ENCODE measurements around the gene RPH3AL.
"Not testable (repeated sequence)": the region's sequence is repeated elsewhere in the genome, so short reads cannot be mapped to it uniquely, and the experiment has no call there.

RPH3AL gene

DNA sequence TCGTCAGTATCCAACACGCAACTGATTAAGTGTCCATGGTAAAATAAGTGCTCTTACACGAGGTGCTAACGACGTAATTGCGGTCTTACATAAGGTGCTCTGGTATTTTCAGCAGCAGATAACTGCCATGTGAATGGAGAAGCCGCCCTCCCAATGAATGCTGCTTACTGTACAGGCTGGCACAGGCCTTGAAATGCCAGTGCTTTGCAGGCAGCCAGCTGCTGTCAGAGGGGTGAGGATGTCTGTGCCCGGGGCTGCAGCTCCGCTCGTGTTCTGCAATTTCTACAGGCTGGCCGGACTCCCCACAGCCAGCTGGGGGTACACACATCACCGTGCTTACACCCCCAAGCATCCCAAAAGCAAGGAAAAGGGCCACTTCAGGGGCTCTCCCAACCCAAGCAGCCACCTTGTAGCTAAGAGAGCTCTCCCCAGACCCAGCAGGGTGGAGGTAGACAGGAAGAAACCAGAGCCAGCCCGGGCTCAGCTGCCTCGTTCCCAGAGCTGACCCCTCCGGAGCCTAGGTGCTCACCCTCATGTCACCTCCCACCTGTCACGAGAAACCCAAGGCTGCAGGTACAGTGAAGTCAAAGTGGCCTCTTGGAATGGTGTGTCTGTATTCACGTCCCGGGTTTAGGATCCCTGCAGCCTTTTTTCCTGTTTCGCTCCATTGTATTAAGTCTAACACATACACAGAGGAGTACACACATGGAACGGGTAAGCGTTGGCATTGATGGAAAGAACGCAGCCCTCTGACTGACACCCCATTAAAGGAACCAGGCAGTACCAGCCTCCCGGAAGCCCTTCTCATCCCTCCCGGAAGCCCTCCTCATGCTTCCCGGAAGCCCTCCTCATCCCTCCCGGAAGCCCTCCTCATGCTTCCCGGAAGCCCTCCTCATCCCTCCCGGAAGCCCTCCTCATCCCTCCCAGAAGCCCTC is 27.2 kb upstream of the RPH3AL start:
- DNase-seq (ENCODE audit: low spot score), result no peak

DNA sequence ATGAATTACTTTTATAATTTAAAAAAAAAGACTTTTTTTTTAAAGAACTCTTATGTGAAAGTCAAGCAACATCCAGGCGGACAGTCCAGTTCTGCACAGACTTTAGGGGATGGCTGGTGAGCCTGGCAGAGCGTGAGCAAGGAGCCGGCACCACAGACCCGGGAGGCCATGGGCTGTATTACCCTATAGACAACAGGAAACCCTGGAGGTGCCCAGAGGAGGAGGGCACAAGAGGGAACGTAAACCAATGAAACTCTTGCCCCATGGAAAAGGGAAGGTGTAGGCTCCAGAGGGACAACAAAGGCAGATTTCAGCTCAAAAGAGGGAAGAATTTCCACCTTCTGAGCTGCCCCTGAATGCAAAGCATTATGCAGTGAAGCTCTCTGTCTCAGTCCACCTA is 25.5 kb upstream of the RPH3AL start:
- DNase-seq (ENCODE audit: low spot score), result no peak

DNA sequence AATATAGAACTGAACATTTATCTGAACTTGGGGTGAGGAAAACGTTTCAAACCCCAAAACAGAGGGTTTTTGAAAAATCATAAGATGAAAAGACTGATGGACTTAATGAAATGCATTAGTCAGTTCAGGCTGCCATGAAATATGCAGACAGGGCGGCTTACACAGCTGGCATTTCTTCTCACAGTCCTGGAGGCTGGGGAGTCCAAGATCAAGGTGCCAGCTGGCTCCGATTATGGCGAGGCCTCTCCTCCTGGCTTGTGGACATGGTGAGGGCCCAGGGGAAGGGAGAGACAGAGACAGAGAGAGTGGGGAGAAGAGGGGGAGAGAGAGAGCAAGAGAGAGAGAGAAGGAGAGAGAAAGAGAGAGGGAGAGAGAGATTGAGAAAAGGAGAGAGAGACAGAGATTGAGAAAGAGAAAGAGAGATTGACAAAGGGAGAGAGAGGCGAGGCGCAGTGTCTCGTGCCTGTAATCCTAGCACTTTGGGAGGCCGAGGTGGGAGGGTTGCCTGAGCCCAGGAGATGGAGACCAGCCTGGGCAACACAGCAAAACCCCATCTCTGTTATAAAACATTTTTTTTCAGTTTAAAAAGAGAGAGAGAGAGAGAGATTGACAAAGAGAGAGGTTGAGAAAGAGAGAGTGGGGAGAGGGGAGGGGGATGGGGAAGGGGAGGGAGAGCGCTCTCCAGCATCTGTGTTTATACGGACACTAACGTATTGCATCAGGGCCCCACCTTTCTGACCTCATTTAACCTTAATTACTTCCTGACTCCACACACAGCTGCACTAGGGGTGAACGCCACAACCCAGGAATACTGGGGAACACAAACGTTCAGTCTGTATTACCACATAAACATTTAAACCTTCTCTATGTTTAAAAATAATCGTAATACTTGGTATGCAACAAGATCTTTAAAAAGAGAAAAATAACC is 24.6 kb upstream of the RPH3AL start:
- DNase-seq (ENCODE audit: low spot score), result no peak

DNA sequence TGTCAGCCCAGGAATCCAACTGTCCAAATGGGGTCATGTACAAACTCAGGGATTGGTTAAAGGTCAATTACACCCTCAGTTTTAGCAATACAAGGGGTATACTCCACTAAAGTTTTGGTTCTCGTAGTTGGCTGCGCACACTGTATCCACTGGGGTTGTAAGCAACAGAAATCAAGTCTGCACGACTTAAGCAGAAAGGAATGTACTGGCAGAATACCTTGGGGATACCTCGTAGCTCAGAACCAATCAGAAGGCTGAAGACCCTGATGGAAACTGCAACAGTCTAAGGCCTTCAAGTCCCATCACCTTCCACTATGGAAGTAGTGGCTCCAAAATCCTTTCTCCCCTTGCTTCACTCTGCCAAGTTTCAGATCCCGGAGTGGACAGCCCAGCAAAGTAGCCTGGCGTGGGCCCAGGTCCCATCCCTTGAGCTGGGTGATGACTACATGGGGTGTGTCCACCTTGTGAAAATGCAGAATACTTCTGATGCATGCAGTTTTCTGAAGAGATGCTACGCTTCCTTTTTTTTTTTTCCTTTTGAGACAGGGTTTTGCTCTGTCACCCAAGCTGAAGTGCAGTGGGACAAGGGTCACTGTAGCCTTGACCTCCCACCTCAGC is 21.1 kb upstream of the RPH3AL start:
- no peak for DNase-seq (ENCODE audit: low spot score)

DNA sequence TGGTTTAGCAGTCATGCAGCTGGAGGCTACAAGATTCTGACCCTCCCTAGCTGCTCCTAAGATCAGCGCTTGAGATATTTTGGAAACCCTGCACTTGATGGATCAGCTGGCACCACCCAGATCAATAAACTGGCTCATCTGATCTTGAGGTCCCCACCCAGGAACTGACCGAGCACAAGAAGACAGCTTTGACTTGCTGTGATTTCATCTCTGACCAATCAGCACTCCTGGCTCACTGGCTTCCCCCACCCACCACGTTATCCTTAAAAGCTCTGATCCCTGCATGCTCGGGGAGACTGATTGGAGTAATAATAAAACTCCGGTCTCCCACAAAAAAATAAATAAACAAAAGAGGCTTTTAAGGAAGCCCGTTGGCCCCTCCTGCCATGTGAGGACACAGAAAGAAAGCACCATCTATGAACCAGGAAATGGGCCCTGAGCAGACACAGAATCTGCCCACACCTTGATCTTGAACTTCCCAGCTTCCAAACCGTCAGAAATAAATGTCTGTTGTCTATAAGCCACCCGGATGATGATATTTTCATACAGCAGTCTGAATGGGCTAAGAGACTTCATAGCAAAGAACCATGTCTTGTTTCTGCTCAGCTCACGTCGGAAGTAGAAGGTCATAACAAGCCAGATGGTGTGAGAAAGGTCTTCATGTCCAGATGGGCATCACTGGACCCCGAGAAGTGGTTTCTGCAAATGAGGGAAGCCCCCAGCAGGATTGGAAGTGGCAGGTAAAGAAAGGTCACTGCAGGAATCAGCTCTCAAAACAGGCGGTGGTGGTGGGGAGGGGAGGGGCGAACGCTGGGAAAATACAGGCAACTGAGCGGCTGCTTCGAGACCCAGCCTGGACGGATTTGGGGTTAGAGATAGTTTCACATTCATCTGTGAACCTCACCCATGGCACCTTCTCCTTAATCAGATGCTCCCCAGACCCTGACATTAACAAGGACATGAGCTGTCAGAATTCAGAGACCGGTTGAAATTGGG is 19.8 kb upstream of the RPH3AL start:
- no peak for DNase-seq (ENCODE audit: low spot score)

DNA sequence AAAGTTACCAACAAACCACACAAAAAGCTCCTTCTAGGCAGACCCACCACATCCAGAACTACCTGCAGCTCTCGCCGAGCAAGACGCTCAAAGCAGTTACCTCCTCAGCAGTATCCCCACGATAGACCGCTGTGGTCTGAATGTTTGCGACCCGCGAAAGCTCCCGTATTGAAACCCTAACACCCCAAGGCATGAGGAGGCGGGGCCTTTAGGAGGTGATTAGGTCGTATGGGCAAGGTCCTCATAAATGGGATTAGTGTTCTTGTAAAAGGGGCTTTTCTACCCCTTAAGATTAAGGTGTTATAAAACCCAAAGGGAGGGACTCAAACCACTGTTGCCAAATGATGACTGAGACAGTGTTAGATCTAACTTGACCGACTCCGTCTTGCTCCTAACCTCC is 19.0 kb upstream of the RPH3AL start:
- no peak for DNase-seq (ENCODE audit: low spot score)

DNA sequence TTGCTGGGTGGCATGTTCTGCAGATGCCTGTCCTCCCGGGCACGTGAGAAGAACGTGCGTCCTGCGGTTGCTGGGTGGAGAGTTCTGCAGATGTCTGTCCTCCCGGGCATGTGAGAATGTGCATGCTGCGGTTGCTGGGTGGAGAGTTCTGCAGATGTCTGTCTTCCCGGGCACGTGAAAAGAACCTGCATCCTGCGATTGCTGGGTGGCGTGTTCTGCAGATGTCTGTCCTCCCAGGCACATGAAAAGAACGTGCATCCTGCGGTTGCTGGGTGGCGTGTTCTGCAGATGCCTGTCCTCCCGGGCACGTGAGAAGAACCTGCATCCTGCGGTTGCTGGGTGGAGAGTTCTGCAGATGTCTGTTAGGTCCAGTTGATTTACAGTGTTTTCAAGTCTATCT is 15.0 kb upstream of the RPH3AL start:
- not testable (repeated sequence) for DNase-seq (ENCODE audit: low spot score)

DNA sequence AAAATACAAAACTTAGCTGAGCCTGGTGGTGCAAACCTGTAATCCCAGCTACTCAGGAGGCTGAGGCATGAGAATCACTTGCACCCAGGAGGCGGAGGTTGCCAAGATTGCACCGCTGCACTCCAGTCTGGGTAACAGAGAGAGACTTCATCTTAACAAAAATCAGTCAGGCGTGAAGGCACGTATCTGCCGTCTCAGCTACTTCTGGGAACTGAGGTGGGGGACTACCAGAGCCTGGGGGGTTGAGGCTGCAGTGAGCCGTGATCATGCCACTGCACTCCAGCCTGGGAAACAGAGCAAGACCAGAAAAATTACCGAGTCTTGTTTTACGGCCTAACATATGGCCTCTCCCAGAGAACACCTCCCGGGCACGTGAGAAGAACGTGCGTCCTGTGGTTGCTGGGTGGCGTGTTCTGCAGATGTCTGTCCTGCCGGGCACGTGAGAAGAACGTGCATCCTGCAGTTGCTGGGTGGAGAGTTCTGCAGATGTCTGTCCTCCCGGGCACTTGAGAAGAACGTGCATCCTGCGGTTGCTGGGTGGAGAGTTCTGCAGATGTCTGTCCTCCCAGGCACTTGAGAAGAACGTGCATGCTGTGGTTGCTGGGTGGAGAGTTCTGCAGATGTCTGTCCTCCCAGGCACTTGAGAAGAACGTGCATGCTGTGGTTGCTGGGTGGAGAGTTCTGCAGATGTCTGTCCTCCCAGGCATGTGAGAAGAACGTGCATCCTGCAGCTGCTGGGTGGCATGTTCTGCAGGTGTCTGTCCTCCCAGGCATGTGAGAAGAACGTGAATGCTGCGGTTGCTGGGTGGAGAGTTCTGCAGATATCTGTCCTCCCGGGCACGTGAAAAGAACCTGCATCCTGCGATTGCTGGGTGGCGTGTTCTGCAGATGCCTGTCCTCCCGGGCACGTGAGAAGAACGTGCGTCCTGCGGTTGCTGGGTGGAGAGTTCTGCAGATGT is 14.3 kb upstream of the RPH3AL start:
- peak; percentile 10 for DNase-seq (ENCODE audit: low spot score)

DNA sequence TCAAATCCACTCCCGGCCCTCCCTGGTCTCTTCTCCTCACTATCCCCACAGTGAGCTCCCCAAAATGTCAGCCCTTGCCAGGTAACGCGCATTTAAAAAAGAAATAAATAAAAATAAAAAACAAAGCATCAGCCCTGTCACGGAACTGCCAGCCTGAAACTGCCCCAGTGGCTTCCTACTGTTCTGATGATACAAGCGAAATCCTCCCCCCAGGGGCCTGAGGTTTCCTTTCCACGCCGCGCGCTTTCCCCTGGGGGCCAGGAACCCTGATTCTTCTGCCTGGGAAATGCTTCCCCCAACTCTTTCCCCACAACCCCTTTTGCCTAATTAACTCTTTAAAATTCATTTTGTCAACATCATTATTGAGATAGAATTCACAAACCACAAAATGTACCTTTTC is 12.2 kb upstream of the RPH3AL start:
- no peak for DNase-seq (ENCODE audit: low spot score)

DNA sequence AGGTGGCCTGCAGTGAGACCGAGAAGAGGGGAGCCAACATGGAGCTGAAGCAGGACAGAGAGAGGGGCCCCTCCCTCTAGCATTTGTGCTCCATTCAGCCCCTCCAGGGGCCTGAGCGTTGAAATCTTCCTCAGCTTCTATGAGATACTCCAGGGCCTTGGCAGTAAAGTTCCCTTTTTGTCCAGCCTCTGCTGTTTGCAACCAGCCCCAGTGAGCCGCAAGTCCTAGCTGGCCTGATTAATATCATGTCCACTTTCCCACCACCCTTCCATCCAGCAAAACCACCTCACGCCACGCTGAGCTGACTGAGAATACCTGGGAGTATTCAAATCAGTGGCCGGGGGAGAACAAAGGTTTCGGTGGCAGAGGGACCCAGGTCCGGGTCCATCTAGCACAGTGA is 11.7 kb upstream of the RPH3AL start:
- DNase-seq (ENCODE audit: low spot score), result no peak

DNA sequence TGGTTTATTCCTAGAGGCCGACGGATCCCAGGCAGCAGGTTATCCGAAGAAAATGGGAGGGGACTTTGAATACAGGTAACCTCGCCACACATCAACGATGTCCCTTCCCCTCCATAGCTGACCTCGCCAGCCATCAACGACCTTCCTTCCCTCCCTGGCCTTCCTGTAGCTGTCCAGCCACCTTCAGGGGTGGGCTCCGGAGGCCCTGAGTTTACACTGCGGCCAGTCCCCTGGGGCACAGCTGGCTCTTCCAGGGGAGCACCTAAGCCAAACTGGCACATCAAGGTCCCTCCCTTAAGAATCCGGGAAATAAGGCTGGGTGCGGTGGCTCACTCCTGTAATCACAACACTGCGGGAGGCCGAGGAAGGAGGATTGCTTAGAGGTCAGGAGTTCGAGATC is 10.1 kb upstream of the RPH3AL start:
- no peak for DNase-seq (ENCODE audit: low spot score)

DNA sequence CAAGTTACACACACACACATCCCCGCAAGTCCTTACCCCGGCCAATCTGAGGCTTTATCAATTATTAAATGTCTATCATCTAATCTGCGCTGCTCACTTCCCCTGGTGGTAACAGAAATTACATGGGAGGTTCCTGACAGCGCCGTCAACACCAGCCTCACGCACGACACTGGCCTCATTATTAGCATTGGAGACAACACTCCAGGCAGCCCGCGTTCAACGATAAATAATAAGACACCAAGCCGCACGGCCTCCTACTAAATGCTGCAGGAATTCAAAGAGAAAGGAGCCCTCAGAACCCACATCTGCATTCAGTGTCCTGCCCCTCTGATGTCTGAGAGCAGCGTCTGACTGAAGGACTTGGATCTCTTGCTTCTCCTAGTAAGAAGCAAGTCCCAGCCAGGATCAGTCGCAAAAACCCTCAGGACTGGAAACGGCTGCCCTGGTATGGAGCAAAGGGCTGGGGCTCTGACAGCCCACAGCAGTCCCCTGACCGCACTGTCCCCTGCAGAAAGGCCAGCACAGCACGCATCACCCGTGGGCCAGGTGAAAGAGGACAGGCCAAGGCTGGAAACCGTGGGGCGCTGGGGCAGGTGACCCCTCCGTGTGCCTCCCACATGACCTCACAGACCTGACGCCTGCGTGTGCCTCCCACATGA is 7.6 kb upstream of the RPH3AL start:
- DNase-seq (ENCODE audit: low spot score), result no peak

DNA sequence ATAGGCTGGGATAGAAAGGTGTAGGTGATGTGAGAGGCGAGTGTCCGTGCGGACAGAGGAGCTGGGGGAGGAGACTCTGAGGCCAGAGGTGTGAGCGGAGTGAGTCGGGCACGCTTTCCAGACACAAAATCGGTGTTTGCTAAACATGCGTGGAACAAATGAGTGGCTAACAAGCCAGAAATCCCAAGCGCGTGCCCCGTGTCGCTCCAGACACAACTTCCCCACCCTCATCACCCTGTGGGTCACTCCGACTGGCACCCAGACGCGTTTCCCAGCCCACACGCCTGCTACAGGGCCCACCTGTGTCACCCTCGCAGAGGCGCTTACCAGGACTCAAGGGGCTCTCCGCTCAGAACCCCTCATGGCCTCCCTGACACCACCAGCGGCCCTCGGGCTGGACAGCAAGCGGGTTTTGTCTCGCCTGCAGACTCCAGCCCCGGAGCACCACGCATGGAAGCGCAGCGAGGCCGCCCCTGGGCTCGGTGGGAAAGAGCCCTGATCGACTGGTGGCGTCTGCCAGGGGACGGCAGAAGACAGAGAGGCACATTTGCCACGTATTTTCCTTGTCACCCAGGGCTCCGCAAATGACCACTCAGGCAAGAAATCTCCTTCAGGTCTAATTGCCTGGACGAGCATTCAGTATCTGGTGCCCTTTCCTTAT is 6.0 kb upstream of the RPH3AL start:
- no peak for DNase-seq (ENCODE audit: low spot score)

DNA sequence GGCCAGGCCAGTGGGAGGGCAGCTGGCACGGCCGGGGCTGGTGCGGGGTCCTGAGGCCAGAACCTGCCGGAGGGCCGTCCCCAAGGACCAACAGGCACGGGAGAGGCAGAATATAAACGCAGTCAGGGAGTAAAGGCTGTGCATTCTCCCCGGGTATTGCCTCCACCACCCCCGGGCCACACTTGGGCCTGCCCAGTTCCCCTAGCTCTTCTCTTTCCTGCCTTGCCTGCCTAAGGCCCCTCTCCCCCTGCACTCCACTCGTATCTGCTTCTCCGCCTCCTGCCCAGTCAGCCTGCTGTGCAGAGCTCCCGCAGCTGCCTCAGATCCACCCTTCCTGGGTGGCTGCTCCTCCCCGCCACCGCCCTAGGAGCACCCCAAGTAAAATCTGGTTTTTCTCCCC is 5.0 kb upstream of the RPH3AL start:
- DNase-seq (ENCODE audit: low spot score), result no peak

DNA sequence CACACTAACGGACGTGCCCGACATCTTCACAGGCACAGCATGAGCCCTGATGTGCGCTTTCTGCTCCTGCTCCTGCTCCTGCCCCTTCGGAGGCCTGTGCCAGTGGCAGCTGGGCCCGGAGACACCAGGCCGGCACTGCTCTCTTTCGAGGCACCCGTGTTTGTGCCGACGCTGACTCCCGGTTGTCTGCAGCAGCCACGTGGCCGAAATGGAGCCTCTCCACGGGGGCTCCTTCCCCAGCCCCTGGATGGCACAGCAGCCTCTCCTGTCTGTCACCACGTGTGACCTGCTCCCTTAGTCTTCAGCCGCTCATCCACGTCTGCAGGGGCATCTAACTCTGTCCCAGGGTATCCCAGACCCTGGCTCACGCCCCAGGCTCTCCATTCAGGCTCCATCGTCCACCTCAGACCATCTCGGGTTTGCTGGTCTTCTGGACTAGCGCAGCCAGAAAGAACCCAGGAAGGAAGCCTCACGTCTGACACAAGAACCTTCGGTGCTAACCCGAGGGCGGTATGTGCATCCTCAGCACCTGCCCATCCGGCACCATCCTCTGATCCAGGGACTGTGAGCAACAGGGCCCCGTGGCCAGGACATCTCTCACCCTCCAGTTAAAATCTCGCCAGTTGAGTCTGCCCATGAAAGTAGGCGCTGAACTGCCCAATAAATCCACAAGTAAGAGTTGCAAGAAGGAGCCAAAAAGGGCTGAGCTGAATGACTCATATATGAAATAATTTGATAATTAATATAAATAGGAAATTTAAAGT is 4.2 kb upstream of the RPH3AL start:
- no peak for DNase-seq (ENCODE audit: low spot score)

DNA sequence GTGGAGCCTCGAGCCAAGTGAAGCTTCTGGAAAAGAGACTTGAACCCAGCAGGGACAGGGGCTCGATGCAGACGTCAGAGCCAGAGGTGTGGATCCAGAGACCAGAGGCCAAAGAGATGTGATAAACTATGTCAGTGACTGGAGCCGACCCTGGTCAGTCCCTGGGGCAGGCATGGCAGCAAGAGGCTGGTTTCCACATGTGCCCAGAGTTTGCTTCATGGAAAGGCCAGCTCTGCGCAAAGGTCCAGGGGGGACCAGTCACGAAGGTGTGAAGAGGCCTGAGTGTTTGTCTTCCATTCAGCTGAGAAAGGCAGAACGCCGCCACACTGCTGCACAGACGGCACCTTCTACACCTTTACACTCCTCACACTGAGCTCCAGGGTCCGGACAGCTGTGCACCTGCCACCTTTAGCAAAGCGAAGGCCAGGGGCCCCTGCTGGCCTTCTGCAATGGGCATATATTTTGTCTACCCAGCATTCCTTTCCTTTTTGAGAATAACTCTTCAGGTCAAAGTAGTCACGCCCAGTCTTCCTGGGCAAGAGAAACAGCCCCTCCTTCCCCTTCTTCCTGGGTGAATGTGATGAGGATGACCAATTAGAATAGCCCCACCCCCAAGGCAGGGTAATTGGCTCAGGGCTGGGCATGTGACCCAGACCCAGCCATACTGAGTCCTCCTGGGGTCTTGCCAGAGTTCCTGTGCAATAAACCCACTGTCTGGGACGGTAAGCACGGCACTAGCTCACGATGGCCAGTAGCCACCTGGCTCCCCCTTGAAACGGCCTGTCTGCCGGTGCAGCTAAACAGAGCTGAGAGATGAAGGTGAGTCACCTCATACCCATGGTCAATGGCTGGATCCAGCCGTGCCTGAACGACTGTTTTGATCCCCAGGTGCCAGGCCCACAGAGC is 2.3 kb upstream of the RPH3AL start:
- DNase-seq (ENCODE audit: low spot score), result peak; percentile 2

DNA sequence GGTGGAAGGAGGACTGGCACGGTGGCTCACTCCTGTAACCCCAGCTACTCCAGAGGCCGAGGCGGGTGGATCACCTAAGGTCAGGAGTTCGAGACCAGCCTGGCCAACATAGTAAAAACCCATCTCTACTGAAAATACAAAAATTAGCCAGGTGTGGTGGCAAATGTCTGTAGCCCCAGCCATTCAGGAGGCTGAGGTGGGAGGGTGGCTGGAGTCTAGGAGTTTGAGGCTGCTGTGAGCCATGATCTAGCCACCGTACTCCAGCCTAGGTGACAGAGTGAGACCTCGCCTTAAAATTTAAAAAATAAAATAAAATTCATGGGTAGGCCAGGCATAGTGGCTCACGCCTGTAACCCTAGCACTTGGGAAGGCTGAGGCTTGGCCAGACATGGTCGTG is 1.2 kb upstream of the RPH3AL start:
- no peak for DNase-seq (ENCODE audit: low spot score)

Data from NAMALWA (cell line).